Fibroblast of lung (primary cell): ENCODE data around the gene DLGAP4. TPM values are rescaled to one million over a fixed set of nuclear protein-coding genes. Genes with fewer than 3 reads are reported as not detected.

Experiments
- DNase-seq, 2 donors: peaks; one replicate each; pipeline versions ENCODE4 v3.0.0 to v3.0.0-alpha.2; 2010; ENCODE audit warnings: low read depth in 2 of 2
- H2AFZ ChIP-seq: 2 replicates; pipeline ENCODE4 v1.5.1; 2012; ENCODE audit warnings: low read length, control low read depth, inconsistent platforms
- H3K27ac ChIP-seq: 2 replicates; pipeline ENCODE4 v1.5.1; 2011; ENCODE audit warnings: low read length, control low read depth; ENCODE audit not compliant: insufficient read depth
- H3K27me3 ChIP-seq: 2 replicates; pipeline ENCODE4 v1.5.1; 2011; ENCODE audit warnings: mild to moderate bottlenecking, low read length; ENCODE audit not compliant: control insufficient read depth, insufficient read depth
- H3K36me3 ChIP-seq: 2 replicates; pipeline ENCODE4 v1.5.1; 2011; ENCODE audit warnings: low read length; ENCODE audit not compliant: control insufficient read depth, insufficient read depth
- H3K4me1 ChIP-seq: 2 replicates; pipeline ENCODE4 v1.5.1; 2011; ENCODE audit warnings: low read length; ENCODE audit not compliant: control insufficient read depth, insufficient read depth; ENCODE audit errors: extremely low read depth
- H3K4me2 ChIP-seq: 2 replicates; pipeline ENCODE4 v1.5.1; 2011; ENCODE audit warnings: low read length, control low read depth; ENCODE audit not compliant: insufficient read depth; ENCODE audit errors: extremely low read depth
- H3K4me3 ChIP-seq, 4 experiments: fragments of 200-600 bp in 1 of 4; sonication (generic) in 1 of 4; replicated peaks in 1 of 4; 2 replicates each; pipeline ENCODE4 v1.5.1; 2011 to 2016; ENCODE audit warnings: low read length in 4 of 4, low read depth in 3 of 4, mild to moderate bottlenecking in 3 of 4, control low read depth in 2 of 4, inconsistent platforms in 1 of 4, mixed read lengths in 1 of 4; ENCODE audit not compliant: insufficient read depth in 1 of 4; ENCODE audit errors: control extremely low read depth in 1 of 4
- H3K79me2 ChIP-seq: 2 replicates; pipeline ENCODE4 v1.5.1; 2012; ENCODE audit warnings: mild to moderate bottlenecking, low read length, inconsistent platforms; ENCODE audit not compliant: control insufficient read depth, insufficient read depth
- H3K9ac ChIP-seq: 2 replicates; pipeline ENCODE4 v1.5.1; 2011; ENCODE audit warnings: mild to moderate bottlenecking, low read length, control low read depth; ENCODE audit not compliant: insufficient read depth
- H3K9me3 ChIP-seq: 2 replicates; pipeline ENCODE4 v1.5.1; 2012; ENCODE audit warnings: low read depth, low read length; ENCODE audit not compliant: control insufficient read depth, insufficient read depth
- H4K20me1 ChIP-seq: 2 replicates; pipeline ENCODE4 v1.5.1; 2011; ENCODE audit warnings: low read length; ENCODE audit not compliant: control insufficient read depth, insufficient read depth; ENCODE audit errors: extremely low read depth
- CTCF ChIP-seq, 2 donors: IDR thresholded peaks in 1 of 2; conservative IDR thresholded peaks in 1 of 2; 1 replicate in 1 of 2; 2 replicates in 1 of 2; pipeline ENCODE4 v1.5.1; 2011 to 2012; ENCODE audit warnings: low read length in 2 of 2, control low read depth in 1 of 2, inconsistent platforms in 1 of 2, low read depth in 1 of 2, mild to moderate bottlenecking in 1 of 2
- EZH2 ChIP-seq: IDR thresholded peaks from 2 replicates; pipeline ENCODE4 v1.5.1; 2012; ENCODE audit warnings: low read length, control low read depth, mild to moderate bottlenecking; ENCODE audit errors: missing control alignments
- polyA plus RNA-seq, 2 donors: library from polyadenylated mRNA; depleted of rRNA in 1 of 2; stranded (reverse) in 1 of 2; unstranded in 1 of 2; fragments of >200 nt; gene quantifications; 2 replicates each; pipeline ENCODE4 v1.2.1, GENCODE V29; 2011 to 2012; ENCODE audit warnings: missing spikeins in 1 of 2
- total RNA-seq: library from RNA; depleted of rRNA; stranded (reverse); fragments of >200 nt; gene quantifications from 2 replicates; pipeline ENCODE4 v1.2.1, GENCODE V29; 2014

DLGAP4 gene
- total and polyA plus RNA-seq, 2 donors (not counting 1 experiment from before 2014, with no cell fraction given): 25.9 to 26.9 TPM

GRCh38 chr20:36261389-36262105, 44.6 kb upstream of the DLGAP4 start:
- H3K36me3 ChIP-seq: peaks cover under 1% of the 10 kb centered on the region
- no peak overlapping the region for H3K4me2 ChIP-seq
- no peaks in the 10 kb centered on the region for H4K20me1 ChIP-seq
- no peaks in the 10 kb centered on the region for H3K4me1 ChIP-seq
- no peaks in the 10 kb centered on the region for H3K79me2 ChIP-seq
- no peaks in the 10 kb centered on the region for H3K9me3 ChIP-seq
- H2AFZ ChIP-seq: no peak overlapping the region
- no peak overlapping the region for H3K9ac ChIP-seq
- no peaks in the 10 kb centered on the region for H3K27me3 ChIP-seq
- TF ChIP-seq EZH2 (no peak), CTCF (conservative IDR thresholded peaks at IDR 0.05 in 1 of 2, IDR thresholded peaks at IDR 0.05 in 1 of 2; ENCODE audit: low read depth in 1 of 2, low read length in 2 of 2) (no peak)
- H3K4me3 ChIP-seq: no peak overlapping the region
- no peak for DNase-seq
- no peak overlapping the region for H3K27ac ChIP-seq

DNA sequence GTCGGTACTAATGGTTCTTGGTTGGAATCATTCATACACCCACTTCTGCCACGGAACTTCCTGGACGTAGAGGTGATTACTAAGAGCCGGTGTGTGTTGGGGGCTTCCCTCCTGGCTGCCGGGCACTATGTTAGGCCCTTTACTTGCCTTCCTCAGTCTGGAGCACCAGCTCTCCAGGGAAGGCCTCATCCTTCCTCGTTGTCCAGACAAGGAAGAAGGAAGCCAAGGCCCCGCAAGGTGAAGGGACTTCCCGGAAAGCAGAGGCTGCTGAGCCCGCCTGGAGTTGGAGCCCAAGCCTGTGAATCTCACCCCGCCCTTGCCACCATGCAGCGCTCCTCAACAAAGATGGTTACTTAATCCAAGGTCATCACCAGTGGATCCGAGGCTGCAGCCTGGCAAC, 43.7 kb upstream of the DLGAP4 start:
- no peaks in the 10 kb centered on the region for H3K27me3 ChIP-seq
- H3K4me2 ChIP-seq: no peak overlapping the region
- TF ChIP-seq EZH2 (no peak), CTCF (conservative IDR thresholded peaks at IDR 0.05 in 1 of 2, IDR thresholded peaks at IDR 0.05 in 1 of 2; ENCODE audit: low read depth in 1 of 2, low read length in 2 of 2) (no peak)
- H2AFZ ChIP-seq: no peak overlapping the region
- no peaks in the 10 kb centered on the region for H3K79me2 ChIP-seq
- no peaks in the 10 kb centered on the region for H3K4me1 ChIP-seq
- H3K9ac ChIP-seq: no peak overlapping the region
- H3K36me3 ChIP-seq: no peaks in the 10 kb centered on the region
- no peak for DNase-seq
- H3K9me3 ChIP-seq: no peaks in the 10 kb centered on the region
- H3K27ac ChIP-seq: no peak overlapping the region
- H4K20me1 ChIP-seq: no peaks in the 10 kb centered on the region
- no peak overlapping the region for H3K4me3 ChIP-seq

DNA sequence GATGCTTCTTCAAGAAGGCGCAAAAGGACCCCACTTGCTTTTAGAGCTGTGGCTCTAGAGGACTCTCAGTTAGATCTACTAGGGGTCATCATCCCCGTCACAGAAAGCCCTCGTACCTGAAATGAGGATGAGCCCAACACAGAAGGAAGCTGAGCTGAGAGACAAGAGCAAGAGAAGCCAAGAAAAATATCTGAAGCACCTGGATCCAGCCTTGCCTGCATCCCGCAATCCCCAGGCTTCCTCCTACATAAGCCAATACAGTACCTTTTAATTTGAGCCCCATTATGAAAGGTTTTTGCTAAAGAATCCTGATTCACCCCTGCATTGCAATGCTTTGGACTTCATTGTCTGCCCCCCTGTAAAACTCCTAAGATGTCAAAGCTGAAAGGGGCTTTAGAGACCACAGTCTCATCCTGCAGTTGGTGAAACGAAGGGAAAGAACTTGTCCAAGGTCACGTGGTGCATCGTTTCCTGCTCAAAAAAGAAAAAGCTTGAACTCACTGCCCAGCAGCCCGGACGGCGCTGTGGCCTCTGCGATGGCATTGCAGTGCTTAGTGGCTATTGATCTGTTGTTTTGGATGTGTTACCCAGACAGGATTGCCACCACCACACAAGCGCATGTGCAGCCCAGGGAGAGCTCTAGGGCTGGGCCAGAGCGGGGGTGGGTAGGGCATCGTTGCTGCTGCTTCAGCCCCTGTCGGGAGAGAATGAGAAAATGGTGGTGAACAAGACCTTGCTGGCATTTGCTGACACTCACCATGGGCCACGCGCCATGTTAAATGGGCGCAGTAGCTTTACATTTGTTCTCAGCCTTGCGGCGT, 41.5 kb upstream of the DLGAP4 start:
- Histone ChIP-seq H3K9me3 (no peaks in the 10 kb centered on the region), H3K79me2 (no peaks in the 10 kb centered on the region), H2AFZ (no peak overlapping the region), H3K4me1 (no peaks in the 10 kb centered on the region), H4K20me1 (no peaks in the 10 kb centered on the region), H3K27me3 (no peaks in the 10 kb centered on the region), H3K4me3 (no peak overlapping the region), H3K27ac (no peak overlapping the region), H3K4me2 (no peak overlapping the region), H3K36me3 (no peaks in the 10 kb centered on the region), H3K9ac (no peak overlapping the region)
- no peak for TF ChIP-seq EZH2
- DNase-seq: no peak
